Measurements from ENCODE around the gene GC.
"Not testable (repeated sequence)": the region's sequence is repeated elsewhere in the genome, so short reads cannot be mapped to it uniquely, and the experiment has no call there.

GC gene, protein sequence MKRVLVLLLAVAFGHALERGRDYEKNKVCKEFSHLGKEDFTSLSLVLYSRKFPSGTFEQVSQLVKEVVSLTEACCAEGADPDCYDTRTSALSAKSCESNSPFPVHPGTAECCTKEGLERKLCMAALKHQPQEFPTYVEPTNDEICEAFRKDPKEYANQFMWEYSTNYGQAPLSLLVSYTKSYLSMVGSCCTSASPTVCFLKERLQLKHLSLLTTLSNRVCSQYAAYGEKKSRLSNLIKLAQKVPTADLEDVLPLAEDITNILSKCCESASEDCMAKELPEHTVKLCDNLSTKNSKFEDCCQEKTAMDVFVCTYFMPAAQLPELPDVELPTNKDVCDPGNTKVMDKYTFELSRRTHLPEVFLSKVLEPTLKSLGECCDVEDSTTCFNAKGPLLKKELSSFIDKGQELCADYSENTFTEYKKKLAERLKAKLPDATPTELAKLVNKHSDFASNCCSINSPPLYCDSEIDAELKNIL

DNA sequence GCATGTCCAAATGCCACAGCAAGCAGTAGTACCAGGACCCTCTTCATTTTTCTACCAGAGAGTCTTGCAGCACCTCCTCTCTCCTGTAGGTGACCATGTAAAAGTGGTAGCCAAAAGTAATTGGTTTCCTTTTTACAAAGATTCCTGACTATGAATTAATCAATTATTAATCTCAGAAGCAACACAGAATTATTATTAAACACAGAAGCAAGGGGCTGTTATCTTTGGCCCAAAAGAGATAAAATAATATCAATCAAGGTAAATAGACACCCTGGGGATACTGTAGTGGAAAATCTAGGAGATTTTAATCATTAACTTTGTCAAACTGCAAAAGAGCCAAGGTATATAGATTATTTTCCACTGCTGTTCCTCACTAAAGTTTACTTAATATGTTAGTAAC lies at the start of gene GC:
Gene GC, minus strand, starts transcription at position 108 of the 400 bp plus-strand sequence. Its CDS starts 61 bp downstream, at position 47.
- no peak for DNase-seq (ENCODE audit: low read depth)

GRCh38 chr4:71833232-71833900 lies 49.5 kb upstream of the GC start:
- no peak for DNase-seq (ENCODE audit: low read depth)

DNA sequence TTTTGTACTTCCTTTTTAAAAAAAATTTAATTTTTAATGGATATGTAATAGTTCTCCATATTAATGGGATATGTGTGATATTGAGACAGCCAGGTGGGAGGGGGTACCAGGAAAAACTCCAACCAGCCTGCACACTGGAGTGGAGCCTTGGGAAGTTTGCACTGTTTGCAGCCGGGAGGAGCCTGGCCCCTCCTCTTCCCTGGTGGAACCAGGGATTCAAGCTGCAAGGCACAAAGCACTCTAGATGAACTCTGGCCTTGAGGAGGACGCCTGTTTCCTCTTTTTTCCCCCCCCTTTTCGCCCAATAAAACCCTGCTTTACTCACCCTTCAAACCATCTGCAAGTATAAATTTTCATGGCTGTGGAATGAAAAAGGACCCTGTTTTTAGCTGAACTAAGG lies 48.2 kb upstream of the GC start:
- no peak for DNase-seq (ENCODE audit: low read depth)

GRCh38 chr4:71830497-71831190 lies 46.8 kb upstream of the GC start:
- no peak for DNase-seq (ENCODE audit: low read depth)

GRCh38 chr4:71828470-71828869 lies 44.6 kb upstream of the GC start:
- DNase-seq (ENCODE audit: low read depth) = no peak

DNA sequence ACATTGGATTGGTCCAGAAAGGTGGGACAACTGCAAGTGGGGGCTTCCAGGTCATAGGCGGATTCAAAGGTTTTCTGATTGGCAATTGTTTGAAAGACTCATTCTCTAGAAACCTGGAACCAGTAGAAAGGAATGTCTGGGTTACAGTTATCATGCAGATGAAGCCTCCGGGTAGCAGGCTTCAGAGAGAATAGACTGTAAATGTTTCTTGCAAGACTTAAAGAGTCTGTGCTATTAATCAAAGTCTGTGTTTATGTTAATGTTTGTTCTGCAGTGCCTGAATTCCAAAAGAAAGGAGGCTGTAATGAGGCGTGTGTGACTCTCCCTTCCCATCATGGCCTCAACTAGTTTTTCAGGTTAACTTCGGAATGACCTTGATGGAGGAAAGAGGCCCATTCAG lies 43.9 kb upstream of the GC start:
- DNase-seq (ENCODE audit: low read depth) = no peak

DNA sequence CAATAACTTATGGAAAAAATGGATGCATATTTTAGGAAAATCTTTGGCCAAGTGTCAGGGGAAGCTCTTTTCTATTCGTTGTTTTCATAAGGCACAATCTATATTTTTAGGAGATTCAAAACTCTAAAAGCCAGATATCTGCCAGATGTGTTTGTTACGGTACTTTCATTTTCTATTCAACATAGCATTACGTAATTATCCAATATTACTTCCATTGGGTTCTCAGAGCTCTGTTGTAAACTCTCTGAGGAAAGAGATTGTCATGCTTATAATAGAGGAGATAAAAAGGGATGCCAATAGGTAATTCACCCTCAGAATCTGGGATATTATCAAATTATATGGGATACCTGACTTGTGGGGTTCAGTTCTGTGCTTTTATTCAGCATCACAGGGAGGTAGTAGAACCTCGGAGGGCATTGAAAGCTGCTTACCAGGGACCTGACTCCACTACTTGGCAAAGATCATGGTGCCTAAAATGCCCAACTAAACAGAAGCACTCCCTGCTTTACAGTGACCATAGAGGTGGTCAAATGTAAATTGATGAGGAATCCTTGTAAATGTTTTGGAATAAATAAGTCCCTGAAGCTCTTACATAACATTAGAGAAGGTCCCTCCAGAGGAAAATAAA lies 32.9 kb upstream of the GC start:
- no peak for DNase-seq (ENCODE audit: low read depth)

DNA sequence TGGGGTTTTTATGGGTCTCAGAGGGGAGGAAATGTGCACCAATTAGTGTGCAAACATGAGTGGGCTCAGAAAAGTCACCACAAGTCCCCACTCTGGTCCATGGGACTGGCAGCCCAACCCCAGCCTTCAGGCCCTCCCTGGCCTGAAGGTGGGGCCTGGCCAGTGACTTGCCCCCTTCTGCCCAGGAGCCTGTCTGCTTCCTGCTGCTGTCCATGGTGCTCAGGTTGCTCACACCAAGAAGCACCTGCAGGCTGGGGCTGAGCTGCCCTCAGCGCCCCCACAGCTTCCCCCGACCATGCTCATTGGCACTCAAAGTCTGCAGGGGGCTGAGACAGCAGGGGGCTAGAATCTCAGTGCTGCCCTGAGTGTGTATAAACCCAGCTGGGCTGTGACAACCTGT lies 30.6 kb upstream of the GC start:
- DNase-seq (ENCODE audit: low read depth) = no peak

GRCh38 chr4:71809805-71810204 lies 25.9 kb upstream of the GC start:
- not testable (repeated sequence) for DNase-seq (ENCODE audit: low read depth)

- DNase-seq (ENCODE audit: low read depth) = no peak
Observed at GRCh38 chr4:71807469-71807868, 23.6 kb upstream of the GC start.

- not testable (repeated sequence) for DNase-seq (ENCODE audit: low read depth)
Observed at GRCh38 chr4:71805230-71805629, 21.4 kb upstream of the GC start.

- not testable (repeated sequence) for DNase-seq (ENCODE audit: low read depth)
Observed at GRCh38 chr4:71804017-71804697, 20.3 kb upstream of the GC start.

DNA sequence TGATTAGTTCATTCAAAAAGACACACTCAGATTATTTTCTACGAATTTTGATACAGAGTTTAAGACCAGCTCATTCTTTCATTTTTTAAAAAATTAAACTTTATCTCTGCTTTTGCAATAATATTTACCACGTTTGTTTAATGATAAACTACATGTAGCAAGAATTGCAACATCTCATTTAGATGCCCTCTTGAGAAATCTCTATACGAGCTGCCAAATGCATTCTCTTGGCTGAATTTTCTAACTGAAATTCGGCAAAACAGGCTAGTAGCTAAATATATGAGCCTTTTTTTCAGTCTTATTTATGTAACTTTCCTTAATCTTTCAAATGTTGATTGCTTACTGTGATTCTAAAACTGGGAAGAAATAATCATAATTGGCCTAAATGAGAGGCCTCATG lies 2.1 kb upstream of the GC start:
- no peak for DNase-seq (ENCODE audit: low read depth)

DNA sequence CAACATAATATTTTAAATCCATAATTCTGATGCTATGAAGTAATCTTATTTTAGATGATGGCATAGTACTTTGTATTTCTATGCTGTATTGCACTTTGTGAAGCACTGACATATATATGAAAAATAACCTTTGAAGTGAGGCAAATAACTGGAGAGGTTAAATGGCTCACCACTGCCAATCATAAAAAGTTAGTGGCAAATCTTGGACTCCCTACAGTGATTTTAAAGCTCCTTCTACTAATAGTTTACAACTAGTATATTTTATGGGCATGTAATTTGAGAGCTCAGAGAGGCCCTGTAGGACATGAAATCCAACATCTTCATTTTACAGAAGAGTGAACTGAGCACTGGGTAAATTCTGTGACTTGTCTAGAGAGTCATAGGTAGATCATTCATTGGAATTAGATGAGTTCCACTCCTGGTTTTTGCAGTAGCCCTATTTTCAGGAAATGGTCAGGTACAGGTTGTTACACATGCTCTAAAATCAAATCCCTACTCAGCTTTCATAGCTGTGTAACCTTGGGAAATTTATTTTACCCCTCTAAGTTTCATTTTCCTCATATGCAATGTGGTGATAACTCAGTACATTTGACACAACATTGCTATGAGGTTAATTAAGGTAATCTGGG lies 804 bp upstream of the GC start:
- DNase-seq (ENCODE audit: low read depth) = no peak

DNA sequence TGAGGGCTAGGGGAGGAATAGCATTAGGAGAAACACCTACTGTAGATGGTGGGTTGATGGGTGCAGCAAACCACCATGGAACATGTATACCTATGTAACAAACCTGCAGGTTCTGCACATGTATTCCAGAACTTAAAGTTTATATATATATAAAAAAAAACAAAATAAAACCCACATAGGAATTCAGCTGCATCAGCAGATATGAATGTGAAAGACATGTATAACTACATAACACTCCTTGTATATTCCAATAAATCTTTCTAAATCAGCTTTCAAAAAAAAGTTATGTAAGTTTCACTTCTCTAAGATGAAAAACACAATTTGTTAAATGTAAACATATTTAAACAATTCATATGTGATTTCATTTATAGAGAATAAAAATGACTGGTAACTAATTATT lies 6.0 kb downstream of the GC start:
- no peak for DNase-seq (ENCODE audit: low read depth)

GRCh38 chr4:71775449-71775848 lies 8.4 kb downstream of the GC start:
- no peak for DNase-seq (ENCODE audit: low read depth)

GRCh38 chr4:71774136-71774535 lies 9.7 kb downstream of the GC start:
- no peak for DNase-seq (ENCODE audit: low read depth)

DNA sequence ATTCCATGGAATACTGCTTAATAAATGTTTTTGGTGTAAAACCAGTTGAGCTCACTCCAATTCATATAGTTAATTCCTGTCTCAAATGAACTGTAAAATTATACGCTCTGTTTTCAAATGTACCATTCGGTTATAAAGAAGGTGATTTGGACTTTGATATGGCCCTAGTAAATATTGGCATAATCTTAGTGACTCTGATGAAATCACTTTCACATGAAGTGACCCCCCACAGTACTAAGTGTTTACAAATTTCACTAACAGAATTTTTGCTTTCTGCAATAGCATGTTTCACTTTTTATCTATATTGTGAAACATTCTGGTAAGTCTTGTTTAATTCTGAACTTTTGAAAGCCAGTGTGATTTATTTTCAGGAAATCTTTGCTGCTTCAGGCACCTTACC lies 10.9 kb downstream of the GC start:
- no peak for DNase-seq (ENCODE audit: low read depth)

- DNase-seq (ENCODE audit: low read depth) = no peak
Observed at GRCh38 chr4:71772592-71772991, 11.3 kb downstream of the GC start.

DNA sequence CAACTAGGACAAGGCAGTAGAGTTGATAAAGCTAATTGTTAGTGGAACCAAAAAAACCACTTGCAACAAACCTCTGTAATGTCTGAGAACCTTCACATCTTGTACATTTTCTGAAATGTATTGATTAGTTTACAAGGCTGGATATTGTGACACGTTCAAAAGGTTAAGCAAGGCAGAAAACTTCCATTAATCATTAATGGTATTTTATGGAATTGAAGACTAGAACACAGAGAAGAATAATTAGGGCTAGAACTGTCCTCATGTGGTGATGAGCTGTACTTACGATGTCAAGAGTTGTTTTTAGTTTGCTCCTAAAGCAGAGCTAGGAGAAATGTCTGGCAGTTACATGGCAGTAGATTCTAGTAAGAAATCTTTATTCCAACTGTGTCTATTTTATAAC lies 12.3 kb downstream of the GC start:
- DNase-seq (ENCODE audit: low read depth) = no peak

DNA sequence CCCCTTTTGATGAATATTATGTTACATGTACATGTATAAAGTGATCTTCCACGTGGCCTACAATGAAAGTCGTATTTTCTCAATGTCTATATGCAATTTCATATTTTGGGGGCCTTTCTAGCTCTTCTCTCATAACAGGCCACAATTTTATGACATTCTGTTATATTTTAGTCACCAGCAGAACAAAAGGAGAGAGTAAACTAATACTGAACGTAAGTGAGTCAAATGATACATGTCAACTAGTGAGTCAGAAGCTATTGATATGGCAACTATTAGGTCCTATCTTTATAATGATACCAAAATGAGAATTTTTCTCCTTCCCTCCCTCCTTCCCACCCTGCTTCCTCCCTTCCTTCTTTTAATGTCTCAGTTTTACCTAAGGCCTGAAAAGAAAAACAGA lies 14.4 kb downstream of the GC start:
- DNase-seq (ENCODE audit: low read depth) = no peak

Data from stimulated activated CD4-positive, alpha-beta T cell treated with anti-CD3 and anti-CD28 coated beads, Interleukin-2, amount 100 ng/mL, for 4 hours (primary cell).